Kidney tubule cell (primary cell): ENCODE results near the gene DENND1B.
"Not testable (repeated sequence)": the region's sequence is repeated elsewhere in the genome, so short reads cannot be mapped to it uniquely, and the experiment has no call there.

Source experiments
- DNase-seq: peaks from one replicate; pipeline ENCODE4 v3.0.0-alpha.2; 2018; ENCODE audit warnings: low spot score

DENND1B gene

GRCh38 chr1:197782722-197783360 is 7.6 kb upstream of the DENND1B start:
- DNase-seq = no peak

DNA sequence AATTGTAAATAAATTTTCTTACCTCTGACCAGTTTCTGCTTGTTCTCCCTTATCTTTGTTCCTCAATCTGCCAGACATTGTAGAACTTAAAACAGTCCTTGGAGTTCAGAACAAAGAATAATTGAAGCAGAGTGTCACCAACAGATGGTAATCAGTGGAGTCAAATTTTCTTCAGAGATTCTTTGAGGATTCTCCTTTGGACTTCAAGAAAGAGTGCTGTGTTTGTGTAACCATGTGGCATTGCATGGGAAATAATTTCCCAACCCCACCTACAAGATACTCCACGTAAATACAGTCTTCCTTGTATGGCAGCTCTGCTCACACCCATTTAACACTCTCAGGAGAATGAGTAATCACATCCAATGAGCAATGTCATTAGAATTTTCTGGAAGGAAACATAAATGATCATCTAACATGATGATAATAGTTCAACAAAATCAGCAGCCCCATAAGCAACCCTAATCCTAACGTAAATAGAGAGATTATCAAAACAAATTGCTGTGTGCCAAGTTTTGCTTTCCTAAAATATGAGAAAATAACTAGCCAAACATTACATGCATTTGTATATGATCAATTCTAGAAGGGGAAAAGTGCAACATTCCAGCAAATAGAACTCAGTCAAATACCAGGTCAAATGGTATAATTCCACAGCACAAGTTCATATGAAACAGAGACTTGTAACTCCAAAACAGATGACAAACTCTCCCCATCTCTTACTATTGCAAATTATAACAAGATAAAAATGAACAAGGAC is 6.9 kb upstream of the DENND1B start:
- DNase-seq = peak; percentile 73

DNA sequence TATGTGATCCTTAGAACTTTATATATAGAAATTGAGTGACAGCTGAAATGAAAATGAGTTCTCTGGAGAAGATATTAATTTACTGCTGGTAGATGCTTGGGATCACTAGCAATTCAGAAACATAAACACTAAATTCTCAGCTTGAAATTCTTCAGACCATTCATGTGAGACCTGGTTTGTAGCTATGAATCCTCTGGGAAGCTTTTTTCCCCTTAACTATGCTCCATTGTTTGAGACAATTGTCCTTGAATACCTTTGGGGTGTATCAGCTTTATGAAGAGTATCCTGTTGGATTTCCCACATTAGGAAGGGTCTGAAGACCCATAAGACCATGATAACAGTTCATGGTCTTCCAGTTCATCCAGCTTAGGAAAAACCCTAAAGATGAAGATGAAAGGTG is 4.6 kb upstream of the DENND1B start:
- peak; percentile 81 for DNase-seq

DNA sequence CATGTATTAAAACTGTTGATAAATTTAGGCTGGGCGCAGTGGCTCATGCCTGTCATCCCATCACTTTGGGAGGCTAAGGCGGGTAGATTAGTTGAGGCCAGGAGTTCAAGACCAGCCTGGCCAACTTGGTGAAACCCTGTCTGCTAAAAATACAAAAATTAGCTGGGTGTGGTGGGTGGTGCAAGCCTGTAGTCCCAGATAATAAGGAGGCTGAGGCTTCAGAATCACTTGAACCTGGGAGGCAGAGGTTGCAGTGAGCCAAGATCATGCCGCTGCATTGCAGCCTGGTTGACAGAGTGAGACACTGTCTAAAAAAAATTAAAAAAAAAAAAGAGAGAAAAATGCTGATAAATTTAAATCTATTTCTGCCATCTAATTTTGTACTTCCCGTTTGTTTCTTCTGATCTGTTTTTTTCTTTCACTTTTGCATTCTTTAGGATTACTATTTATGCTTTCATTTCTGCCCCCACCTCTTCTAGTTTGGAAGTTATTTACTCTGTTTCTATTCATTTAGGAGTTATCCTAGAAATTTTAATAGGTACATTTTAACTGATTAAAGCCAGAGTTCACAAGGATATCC is 3.2 kb upstream of the DENND1B start:
- DNase-seq = no peak

DNA sequence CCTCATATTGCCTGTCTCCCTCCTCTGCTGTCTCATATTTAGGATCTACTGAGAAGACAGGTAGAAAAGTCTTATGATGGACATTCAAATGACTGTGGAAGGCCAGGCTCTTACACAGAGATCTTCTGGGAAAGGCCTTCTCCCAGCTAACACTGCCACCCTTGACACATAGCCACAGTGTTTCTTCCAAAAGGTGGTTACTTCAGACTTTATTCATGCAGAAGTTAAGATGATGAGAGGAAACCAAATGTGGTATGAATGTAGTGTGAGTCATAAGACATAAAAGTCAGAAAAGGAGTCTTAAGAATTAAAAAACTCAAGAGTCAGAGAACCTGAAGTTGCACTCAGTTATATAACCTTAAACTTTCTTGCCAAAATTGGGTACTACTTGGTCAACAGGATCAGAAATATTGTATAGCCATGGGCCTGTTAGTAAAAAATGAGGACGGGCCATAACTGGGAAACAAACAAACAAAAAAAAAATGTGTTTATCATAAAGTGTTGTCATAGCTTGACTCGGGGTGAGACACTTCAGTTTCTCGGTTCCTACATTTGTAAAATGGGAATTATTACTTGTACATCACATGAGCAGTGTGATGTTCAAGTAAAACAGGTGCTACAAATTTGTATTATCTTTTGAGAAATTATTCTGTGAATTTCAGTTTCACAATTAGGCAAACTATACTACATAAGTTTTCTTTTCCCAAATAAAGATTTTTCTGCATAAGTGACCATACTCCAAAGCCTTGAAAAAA is 1.2 kb upstream of the DENND1B start:
- peak; percentile 91 for DNase-seq

- DNase-seq = peak; percentile 51
Observed at GRCh38 chr1:197774466-197775281, 606 bp downstream of the DENND1B start.

DNA sequence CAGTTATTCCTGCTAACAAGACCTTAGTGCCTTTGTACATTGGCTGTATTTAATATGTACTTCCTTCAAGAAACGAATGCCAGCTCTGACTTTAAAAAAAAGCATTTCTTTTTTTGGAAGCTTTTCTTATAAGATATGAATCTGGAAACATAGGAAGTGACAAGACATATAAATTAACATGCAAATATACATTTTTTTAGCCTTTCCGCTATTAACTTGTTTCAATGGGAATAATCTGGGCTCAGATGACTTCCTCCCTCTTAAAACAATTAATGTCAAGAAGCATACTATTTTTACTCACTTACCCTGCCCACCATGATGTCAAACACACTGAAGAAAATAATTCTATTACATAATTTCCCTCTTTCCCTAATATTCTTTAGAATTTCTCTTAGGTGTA is 1.4 kb downstream of the DENND1B start:
- DNase-seq = peak; percentile 8

GRCh38 chr1:197771904-197772556 is 3.2 kb downstream of the DENND1B start:
- DNase-seq = no peak

DNA sequence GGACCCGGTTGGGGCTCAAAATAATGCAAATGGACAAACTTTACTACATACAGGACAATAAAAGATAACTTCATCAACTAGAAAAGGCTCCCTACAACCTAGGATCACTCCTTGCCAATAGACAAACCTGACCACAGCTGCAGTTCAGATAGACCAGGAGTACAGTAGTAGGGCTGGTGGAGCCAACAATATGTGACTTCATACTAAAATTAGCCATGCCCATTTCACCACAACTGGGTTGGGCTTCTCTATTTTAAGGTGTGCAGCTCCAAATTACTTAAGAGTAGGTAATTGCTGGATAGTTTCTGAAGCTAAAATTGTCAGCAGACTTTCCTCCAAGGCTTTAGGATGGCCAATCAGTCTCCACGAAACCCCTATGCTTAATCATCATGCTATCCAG is 3.9 kb downstream of the DENND1B start:
- DNase-seq = no peak

DNA sequence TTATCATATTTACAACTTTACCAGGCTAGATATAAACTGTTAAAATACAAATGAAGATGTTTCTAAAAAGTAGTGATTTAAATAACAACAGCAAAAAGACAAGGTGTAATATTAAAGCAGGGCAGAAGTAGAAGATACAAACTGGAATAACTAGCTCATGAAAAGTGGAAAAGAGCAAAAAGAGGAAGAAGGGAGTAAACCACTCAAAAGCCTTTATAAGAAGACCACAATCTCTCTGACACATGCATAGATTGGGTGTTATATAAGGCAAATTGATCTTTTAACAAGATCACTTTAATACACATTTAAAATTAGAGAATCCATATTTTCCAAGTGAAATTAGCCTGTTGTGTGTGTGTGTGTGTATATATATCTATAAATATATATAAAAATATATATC is 5.0 kb downstream of the DENND1B start:
- no peak for DNase-seq

DNA sequence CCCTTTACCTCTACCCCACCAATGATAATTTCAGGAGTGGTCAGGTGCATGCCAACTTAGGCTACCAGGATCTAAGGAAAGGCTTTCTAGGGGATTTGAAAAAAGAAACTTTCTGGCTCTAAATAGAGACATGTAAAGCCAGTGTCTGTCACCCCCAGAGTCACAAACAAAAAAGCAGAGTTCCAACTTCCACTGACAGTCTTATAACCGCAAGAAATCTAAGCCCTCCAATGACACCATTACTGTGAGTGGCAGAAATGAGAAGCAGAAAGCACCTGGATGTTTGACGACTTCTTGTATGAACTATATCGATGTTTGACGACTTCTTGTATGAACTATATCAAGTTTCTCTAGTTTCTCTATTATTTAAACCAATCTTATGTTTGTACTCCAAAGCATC is 6.0 kb downstream of the DENND1B start:
- no peak for DNase-seq

DNA sequence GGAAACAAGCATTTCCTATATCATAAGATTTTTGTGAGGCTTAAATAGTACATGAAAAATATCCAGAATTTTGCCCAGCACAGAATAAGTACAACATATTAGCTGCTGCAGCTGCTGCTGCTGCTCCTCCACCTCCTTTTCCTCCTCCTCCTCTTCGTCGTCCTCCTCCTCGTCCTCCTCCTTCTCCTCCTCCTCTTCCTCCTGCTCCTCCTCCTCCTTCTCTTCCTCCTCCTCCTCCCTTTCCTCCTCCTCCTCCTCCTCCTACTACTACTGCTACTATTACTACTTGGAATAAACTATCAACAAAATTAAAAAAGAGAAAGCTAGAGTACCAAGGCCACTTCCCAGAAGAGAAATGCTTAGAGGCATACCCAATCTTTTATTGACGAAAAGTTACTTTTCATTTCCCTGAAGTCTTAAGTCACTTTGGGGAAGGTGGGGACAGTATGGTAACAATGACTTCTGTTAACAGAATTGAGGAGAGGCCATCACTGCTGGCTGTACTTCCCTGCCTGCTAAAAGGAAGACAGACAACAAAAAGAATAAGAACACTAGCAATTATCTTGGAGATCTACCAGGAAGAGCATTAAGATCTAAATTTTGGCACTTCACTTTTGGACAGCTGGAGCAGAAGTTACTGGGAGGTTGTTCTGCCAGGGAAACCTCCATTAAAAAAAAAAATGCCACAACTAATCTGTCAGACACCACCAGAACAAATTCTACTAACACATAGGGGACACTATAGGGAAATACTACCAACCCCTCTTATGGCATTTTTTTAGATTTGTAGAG is 7.1 kb downstream of the DENND1B start:
- DNase-seq = no peak

- no peak for DNase-seq
Observed at GRCh38 chr1:197763769-197764168, 11.5 kb downstream of the DENND1B start.

- DNase-seq = no peak
Observed at GRCh38 chr1:197763307-197763706, 12.0 kb downstream of the DENND1B start.

DNA sequence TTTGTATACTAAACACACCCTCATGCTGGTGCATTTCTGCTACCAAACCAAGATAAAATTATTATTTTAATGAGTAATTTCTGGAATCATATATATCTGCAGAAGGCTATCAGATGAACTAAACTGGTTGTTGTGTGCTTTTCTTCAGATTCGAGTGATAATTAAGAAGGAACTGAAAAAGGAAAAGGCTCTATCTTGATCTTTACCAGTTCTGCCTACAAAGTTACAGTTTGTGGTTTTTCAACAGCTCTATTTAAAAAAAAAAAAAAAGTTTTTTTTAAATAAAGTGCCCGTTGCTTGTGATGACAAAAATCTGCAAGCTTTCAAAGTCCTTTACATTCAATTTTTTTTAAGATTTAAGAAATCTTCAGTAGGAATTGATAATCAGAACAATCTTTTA is 13.6 kb downstream of the DENND1B start:
- no peak for DNase-seq

DNA sequence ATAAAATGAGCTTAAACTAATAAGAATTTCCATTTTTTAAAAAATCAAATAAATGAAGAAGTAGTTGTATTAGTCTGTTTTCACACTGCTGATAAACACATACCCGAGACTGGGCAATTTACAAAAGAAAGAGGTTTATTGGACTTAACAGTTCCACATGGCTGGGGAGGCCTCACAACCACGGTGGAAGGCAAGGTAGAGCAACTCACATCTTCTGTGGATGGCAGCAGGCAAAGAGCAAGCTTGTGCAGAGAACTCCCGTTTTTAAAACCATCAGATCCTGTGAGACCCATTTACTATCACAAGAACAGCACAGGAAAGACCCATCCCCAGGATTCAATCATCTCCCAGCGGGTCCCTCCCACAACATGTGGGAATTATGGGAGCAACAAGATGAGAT is 19.7 kb downstream of the DENND1B start:
- DNase-seq = not testable (repeated sequence)

GRCh38 chr1:197752652-197753164 is 22.6 kb downstream of the DENND1B start:
- DNase-seq = not testable (repeated sequence)

GRCh38 chr1:197750366-197750765 is 24.9 kb downstream of the DENND1B start:
- no peak for DNase-seq

GRCh38 chr1:197745911-197746310 is 29.4 kb downstream of the DENND1B start:
- no peak for DNase-seq

GRCh38 chr1:197744979-197745378 is 30.3 kb downstream of the DENND1B start:
- no peak for DNase-seq
